ENCODE measurements around the gene PLEKHJ1. TPM values are rescaled to one million over a fixed set of nuclear protein-coding genes. Genes with fewer than 3 reads are reported as not detected.
A peak's percentile ranks its signal among the peaks of the same experiment; 100 is the strongest.

The PLEKHJ1 gene
- total and polyA plus RNA-seq, 8 donors: 34.3 to 101 (median 43.7) TPM

GRCh38 chr19:2239173-2239572 lies 3.0 kb upstream of the PLEKHJ1 start:
- intact Hi-C loops (cut with DNase I): loop anchor here in 1 of 3 donors (5.0 to 10.0 kb wide), 2 partner anchors 33 to 84 kb away; partner anchors contain the start of gene AP3D1
- DNase-seq (peak in 1 of 6 donors; percentile 14), ATAC-seq (no peak), FAIRE-seq (no peak)
- Histone ChIP-seq H3K27me3 (no peaks in the 10 kb centered on the region), H3K9me3 (no peaks in the 10 kb centered on the region), H3K4me1 (peaks cover 12 to 48% (median 38%) of the 10 kb centered on the region in 3 donors), H3K4me3 (peak overlapping the region in 1 of 4 donors; percentile 33), H3K27ac (peak overlapping the region in 2 of 4 donors; percentile 41 to 64), H3K36me3 (peaks cover 0 to 10% (median 10%) of the 10 kb centered on the region in 3 donors)
- WGBS, 2 donors: 57 to 62% methylated on average over 10 of the region's 10 CpGs
- TF ChIP-seq CTCF (IDR thresholded peaks at IDR 0.05): no peak

- no peak for FAIRE-seq
- WGBS, 2 donors: 73 to 87% methylated on average over 6 of the region's 6 CpGs
- H3K4me1 ChIP-seq: peaks cover 12 to 48% (median 38%) of the 10 kb centered on the region in 3 donors
- no peaks in the 10 kb centered on the region for H3K27me3 ChIP-seq
- intact Hi-C loops (cut with DNase I): loop anchor here in 1 of 3 donors (5.0 to 10.0 kb wide), 2 partner anchors 34 to 83 kb away; partner anchors contain the start of gene AP3D1
- H3K9me3 ChIP-seq: no peaks in the 10 kb centered on the region
- ATAC-seq: no peak
- H3K27ac ChIP-seq: no peak overlapping the region
- DNase-seq: no peak
- TF ChIP-seq CTCF (IDR thresholded peaks at IDR 0.05): no peak
- H3K36me3 ChIP-seq: peaks cover 0 to 10% (median 0%) of the 10 kb centered on the region in 3 donors
- peak overlapping the region in 3 of 4 donors; percentile 92 to 96 (median 95) for H3K4me3 ChIP-seq
Observed at GRCh38 chr19:2237869-2238153, 1.7 kb upstream of the PLEKHJ1 start.

- WGBS, 2 donors: 40 to 46% methylated on average over 41 to 43 of the region's 43 CpGs
- H3K4me3 ChIP-seq: peak overlapping the region; percentile 82 to 96 (median 94)
- no peak for ATAC-seq
Observed at GRCh38 chr19:2237051-2237868, 1.1 kb upstream of the PLEKHJ1 start.

GRCh38 chr19:2236064-2236313 lies 140 bp downstream of the PLEKHJ1 start:
- WGBS, 2 donors: 0% methylated on average over 21 to 28 of the region's 28 CpGs
- intact Hi-C loops (cut with DNase I): loop anchor here in 1 of 3 donors (5.0 to 10.0 kb wide), 2 partner anchors 36 to 81 kb away; partner anchors contain the start of gene AP3D1

More at GRCh38 chr19:2237051-2237868, 1.1 kb upstream of the PLEKHJ1 start:
- H3K4me1 ChIP-seq: peaks cover 12 to 48% (median 38%) of the 10 kb centered on the region in 3 donors
- H3K9me3 ChIP-seq: no peaks in the 10 kb centered on the region
- no peak for TF ChIP-seq CTCF (IDR thresholded peaks at IDR 0.05)
- H3K27ac ChIP-seq: peak overlapping the region; percentile 96 to 100 (median 98)
- FAIRE-seq (no peak), DNase-seq (peak in 1 of 6 donors; percentile 29)
- peaks cover 0 to 10% (median 0%) of the 10 kb centered on the region in 3 donors for H3K36me3 ChIP-seq
- no peaks in the 10 kb centered on the region for H3K27me3 ChIP-seq
- intact Hi-C loops (cut with DNase I): loop anchor here in 1 of 3 donors (5.0 to 10.0 kb wide), 2 partner anchors 35 to 82 kb away; partner anchors contain the start of gene AP3D1

More at GRCh38 chr19:2236064-2236313, 140 bp downstream of the PLEKHJ1 start:
- Histone ChIP-seq H3K27me3 (no peaks in the 10 kb centered on the region), H3K36me3 (peaks cover 0 to 10% (median 0%) of the 10 kb centered on the region in 3 donors), H3K4me3 (peak overlapping the region; percentile 82 to 96 (median 94)), H3K27ac (peak overlapping the region; percentile 96 to 100 (median 98)), H3K9me3 (no peaks in the 10 kb centered on the region), H3K4me1 (peaks cover 12 to 42% (median 33%) of the 10 kb centered on the region in 3 donors)
- no peak for ATAC-seq
- no peak for DNase-seq
- no peak for FAIRE-seq
- TF ChIP-seq CTCF (IDR thresholded peaks at IDR 0.05): no peak

All from pancreas (tissue), 10 donors.